ENCODE measurements around the gene UNC119.

Gene UNC119

GRCh38 chr17:28513476-28513875 is 38.9 kb downstream of the UNC119 start:
- no peak for DNase-seq (ENCODE audit: low read depth)
- TF ChIP-seq CTCF (IDR thresholded peaks at IDR 0.05; ENCODE audit: low read length, missing control alignments): no peak
- no peak overlapping the region for H3K4me3 ChIP-seq (replicated peaks; ENCODE audit: low read depth, low read length)

GRCh38 chr17:28511858-28512461 is 40.5 kb downstream of the UNC119 start:
- no peak for TF ChIP-seq CTCF (IDR thresholded peaks at IDR 0.05; ENCODE audit: low read length, missing control alignments)
- DNase-seq (ENCODE audit: low read depth): no peak
- H3K4me3 ChIP-seq (replicated peaks; ENCODE audit: low read depth, low read length): no peak overlapping the region

DNA sequence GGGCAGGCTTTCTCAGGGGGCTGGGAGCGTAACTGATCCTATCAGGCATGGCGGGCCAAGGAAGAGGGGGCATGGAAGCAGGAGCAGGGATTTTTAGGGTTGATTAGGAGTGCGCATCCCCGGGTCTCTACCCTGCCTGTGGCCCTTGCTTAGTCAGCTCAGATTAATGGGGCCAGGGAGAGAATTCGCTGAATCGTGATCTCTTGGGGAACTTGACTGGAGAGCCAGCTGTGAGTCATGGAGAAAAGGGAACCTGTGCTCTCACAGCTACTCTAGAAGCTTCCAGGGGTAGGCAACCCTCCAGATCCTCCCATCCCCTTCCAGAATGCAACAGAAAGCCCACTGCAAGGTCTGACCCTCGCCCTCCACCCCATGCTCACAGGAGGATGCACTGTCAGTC is 42.6 kb downstream of the UNC119 start:
- no peak overlapping the region for H3K4me3 ChIP-seq (replicated peaks; ENCODE audit: low read depth, low read length)
- DNase-seq (ENCODE audit: low read depth): no peak
- no peak for TF ChIP-seq CTCF (IDR thresholded peaks at IDR 0.05; ENCODE audit: low read length, missing control alignments)

- DNase-seq (ENCODE audit: low read depth): no peak
- no peak overlapping the region for H3K4me3 ChIP-seq (replicated peaks; ENCODE audit: low read depth, low read length)
- no peak for TF ChIP-seq CTCF (IDR thresholded peaks at IDR 0.05; ENCODE audit: low read length, missing control alignments)
Observed at GRCh38 chr17:28508211-28508724, 44.2 kb downstream of the UNC119 start.

- no peak for TF ChIP-seq CTCF (IDR thresholded peaks at IDR 0.05; ENCODE audit: low read length, missing control alignments)
- H3K4me3 ChIP-seq (replicated peaks; ENCODE audit: low read depth, low read length): no peak overlapping the region
Observed at GRCh38 chr17:28507567-28508203, 44.7 kb downstream of the UNC119 start.

DNA sequence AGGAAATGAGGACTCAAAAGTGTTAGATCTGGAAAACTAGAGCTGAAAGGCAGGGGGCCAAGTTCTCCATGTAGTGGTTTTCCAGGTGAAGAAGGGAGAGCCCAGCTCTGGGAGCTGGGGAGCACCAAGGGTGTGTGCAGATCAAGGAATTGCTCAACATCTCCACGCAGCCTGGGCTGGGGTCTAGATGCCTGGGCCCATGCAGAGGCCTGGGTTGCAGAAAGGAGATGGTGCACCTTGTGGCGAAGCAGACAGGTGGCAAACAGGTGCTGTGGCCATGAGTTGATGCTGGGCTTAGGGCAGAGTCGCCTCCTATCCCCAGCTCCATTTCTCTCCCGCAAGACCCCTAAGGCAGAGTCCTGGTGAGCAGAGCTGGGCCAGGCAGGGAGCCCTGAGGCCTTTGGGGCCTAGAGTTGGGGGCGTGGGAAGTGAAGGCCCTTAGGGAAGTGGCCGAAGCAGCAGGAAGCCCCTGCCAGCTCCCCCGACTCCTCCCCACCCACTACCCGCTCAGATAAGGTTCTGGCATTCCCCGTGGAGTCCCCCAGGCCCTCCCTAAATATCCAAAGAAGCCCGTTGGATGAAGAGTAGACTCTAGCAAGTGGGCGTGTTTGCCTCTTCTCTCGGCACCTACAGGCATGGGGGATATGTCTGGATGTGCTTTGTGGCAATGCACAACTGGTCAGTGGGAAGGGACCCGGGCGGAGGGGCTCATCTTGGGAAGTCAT is 45.5 kb downstream of the UNC119 start:
- no peak for TF ChIP-seq CTCF (IDR thresholded peaks at IDR 0.05; ENCODE audit: low read length, missing control alignments)
- no peak overlapping the region for H3K4me3 ChIP-seq (replicated peaks; ENCODE audit: low read depth, low read length)

More at GRCh38 chr17:28507567-28508203, 44.7 kb downstream of the UNC119 start:
- DNase-seq (ENCODE audit: low read depth): no peak

More for the DNA sequence above, 45.5 kb downstream of the UNC119 start:
- DNase-seq (ENCODE audit: low read depth): no peak

Data from fibroblast of pulmonary artery (primary cell).